Subcutaneous abdominal adipose tissue (tissue), 5 donors: ENCODE measurements around the gene ARSB.

Source experiments
- H3K27ac ChIP-seq: one replicate; pipeline ENCODE4 v1.7.0; 2013; ENCODE audit warnings: low read depth, mild to moderate bottlenecking, inconsistent platforms, low read length, moderate library complexity
- H3K27me3 ChIP-seq, 5 donors: one replicate each; pipeline ENCODE4 v1.7.0; 2013; ENCODE audit warnings: low read length in 5 of 5, inconsistent platforms in 1 of 5; ENCODE audit not compliant: control insufficient read depth in 5 of 5, insufficient read depth in 4 of 5
- H3K36me3 ChIP-seq, 5 donors: one replicate each; pipeline ENCODE4 v1.7.0; 2013; ENCODE audit warnings: low read length in 5 of 5; ENCODE audit not compliant: control insufficient read depth in 5 of 5, insufficient read depth in 5 of 5
- H3K4me1 ChIP-seq, 5 donors: one replicate each; pipeline ENCODE4 v1.7.0; 2013; ENCODE audit warnings: low read length in 5 of 5, mild to moderate bottlenecking in 3 of 5, moderate library complexity in 1 of 5; ENCODE audit not compliant: control insufficient read depth in 5 of 5, insufficient read depth in 5 of 5
- H3K4me3 ChIP-seq, 5 donors: one replicate each; pipeline ENCODE4 v1.7.0; 2013; ENCODE audit warnings: low read length in 5 of 5, low read depth in 1 of 5
- H3K9ac ChIP-seq, 5 donors: one replicate each; pipeline ENCODE4 v1.7.0; 2013; ENCODE audit warnings: low read length in 5 of 5, mild to moderate bottlenecking in 4 of 5, moderate library complexity in 3 of 5
- H3K9me3 ChIP-seq, 5 donors: one replicate each; pipeline ENCODE4 v1.7.0; 2013; ENCODE audit warnings: low read length in 5 of 5; ENCODE audit not compliant: control insufficient read depth in 5 of 5
- donor health status: healthy.
- donor health status: healthy.
- donor health status: healthy.
- donor health status: healthy.
- donor health status: healthy.

The ARSB gene

DNA sequence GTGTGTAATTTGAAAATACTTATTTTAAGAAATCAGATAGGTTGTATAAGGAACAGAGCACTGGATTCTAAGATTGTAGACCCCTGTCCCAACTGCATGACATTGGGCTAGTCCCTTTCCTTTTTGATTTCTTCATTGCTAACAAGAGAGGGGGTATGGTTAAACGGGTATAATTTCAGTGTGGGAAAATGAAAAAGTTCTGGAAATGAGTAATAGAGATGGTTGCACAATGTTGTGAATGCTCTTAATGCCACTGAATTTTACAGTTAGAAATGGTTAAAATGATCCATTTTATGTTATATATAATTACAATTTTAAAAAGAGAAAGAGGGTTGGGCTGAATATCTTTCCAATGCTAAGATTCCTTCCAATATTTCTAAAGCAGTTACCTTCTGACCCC, 233.2 kb downstream of the ARSB start:
- Histone ChIP-seq H3K36me3 (no peaks in the 10 kb centered on the region), H3K4me1 (peaks cover 0 to 6% (median 0%) of the 10 kb centered on the region in 5 donors), H3K9ac (no peak overlapping the region), H3K4me3 (no peak overlapping the region), H3K27me3 (peaks cover 0 to 2% (median 0%) of the 10 kb centered on the region in 5 donors), H3K27ac (no peak overlapping the region), H3K9me3 (no peaks in the 10 kb centered on the region)

DNA sequence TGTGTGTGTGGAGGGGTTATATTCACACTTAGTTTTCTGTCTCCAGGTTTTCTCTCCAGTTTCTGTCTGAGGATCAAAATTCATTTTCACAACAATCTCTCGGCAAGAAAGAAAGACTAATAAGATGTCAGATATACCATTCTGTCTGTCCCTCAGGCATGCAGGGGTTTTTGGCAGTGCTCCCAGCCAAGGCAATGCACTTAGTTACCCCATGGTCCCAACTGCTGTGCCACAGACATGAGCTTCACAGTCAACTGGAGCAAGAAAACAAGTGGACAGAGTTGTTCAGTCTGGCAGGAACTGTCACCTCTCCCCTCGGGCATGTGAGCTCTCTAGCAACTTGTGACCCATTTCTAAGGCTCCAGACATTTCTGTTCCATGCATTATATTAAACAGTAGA, 234.8 kb downstream of the ARSB start:
- H3K4me1 ChIP-seq, result peaks cover 0 to 6% (median 0%) of the 10 kb centered on the region in 5 donors

DNA sequence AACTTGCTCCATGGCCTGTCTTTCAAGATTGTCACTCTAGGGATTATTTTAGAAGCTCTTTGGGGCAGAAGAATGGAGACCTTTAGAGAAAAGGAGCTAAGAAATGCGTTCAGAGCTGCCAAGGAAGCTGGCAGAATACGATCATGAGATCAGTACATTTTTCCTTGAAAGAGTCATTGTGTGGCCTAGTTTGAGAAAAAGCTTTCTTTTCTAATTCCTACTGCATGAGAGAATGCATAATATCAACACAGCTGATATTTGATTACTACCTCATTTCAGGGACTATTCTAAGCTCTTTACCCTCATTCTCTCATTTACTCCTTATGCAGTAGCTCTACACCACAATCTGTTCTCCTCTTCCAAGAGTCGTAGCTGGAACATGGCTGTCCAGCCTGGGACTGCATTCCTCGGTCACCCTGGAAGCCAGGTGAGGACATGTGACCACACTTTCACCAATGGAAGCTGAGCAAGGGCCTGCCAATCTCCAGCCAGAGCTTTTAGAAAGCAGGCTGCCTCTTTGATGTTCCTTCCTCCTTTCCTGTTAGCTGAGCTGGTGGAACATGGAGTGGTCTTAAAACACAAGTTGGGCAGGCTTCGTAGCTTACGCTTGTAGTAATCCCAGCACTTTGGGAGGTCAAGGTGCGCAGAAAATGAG, 237.3 kb downstream of the ARSB start:
- no peak overlapping the region for H3K4me3 ChIP-seq
- H3K9ac ChIP-seq, result no peak overlapping the region
- no peaks in the 10 kb centered on the region for H3K27me3 ChIP-seq
- no peaks in the 10 kb centered on the region for H3K36me3 ChIP-seq
- H3K9me3 ChIP-seq, result no peaks in the 10 kb centered on the region
- H3K27ac ChIP-seq, result no peak overlapping the region
- H3K4me1 ChIP-seq, result peaks cover 0 to 6% (median 0%) of the 10 kb centered on the region in 5 donors

More for the DNA sequence above, 234.8 kb downstream of the ARSB start:
- no peaks in the 10 kb centered on the region for H3K27me3 ChIP-seq
- H3K36me3 ChIP-seq, result no peaks in the 10 kb centered on the region
- no peak overlapping the region for H3K9ac ChIP-seq
- H3K4me3 ChIP-seq, result no peak overlapping the region
- H3K9me3 ChIP-seq, result no peaks in the 10 kb centered on the region
- no peak overlapping the region for H3K27ac ChIP-seq

DNA sequence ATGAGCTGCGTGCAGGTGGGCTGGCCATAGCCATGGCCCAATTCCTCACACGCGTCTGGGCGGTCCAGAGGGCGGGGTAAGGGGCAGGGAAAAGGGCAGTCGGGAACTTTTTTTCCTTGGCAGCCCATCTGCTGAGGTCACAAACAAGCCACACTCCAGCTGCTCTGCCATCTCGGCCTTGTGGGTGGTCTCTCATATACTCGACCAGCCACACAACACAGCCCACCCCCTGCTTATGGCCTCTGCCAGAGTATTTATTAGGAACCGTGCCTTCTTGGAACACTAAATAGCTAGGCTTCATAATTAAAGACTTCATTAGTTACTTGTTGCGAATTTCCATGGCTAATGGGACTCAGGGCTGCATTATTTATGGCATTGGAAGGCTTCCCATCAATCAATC, 238.1 kb downstream of the ARSB start:
- H3K36me3 ChIP-seq, result no peaks in the 10 kb centered on the region
- H3K9ac ChIP-seq, result no peak overlapping the region
- H3K4me1 ChIP-seq, result peaks cover 0 to 6% (median 0%) of the 10 kb centered on the region in 5 donors
- H3K27ac ChIP-seq, result no peak overlapping the region
- H3K4me3 ChIP-seq, result no peak overlapping the region
- H3K9me3 ChIP-seq, result no peaks in the 10 kb centered on the region
- H3K27me3 ChIP-seq, result no peaks in the 10 kb centered on the region

DNA sequence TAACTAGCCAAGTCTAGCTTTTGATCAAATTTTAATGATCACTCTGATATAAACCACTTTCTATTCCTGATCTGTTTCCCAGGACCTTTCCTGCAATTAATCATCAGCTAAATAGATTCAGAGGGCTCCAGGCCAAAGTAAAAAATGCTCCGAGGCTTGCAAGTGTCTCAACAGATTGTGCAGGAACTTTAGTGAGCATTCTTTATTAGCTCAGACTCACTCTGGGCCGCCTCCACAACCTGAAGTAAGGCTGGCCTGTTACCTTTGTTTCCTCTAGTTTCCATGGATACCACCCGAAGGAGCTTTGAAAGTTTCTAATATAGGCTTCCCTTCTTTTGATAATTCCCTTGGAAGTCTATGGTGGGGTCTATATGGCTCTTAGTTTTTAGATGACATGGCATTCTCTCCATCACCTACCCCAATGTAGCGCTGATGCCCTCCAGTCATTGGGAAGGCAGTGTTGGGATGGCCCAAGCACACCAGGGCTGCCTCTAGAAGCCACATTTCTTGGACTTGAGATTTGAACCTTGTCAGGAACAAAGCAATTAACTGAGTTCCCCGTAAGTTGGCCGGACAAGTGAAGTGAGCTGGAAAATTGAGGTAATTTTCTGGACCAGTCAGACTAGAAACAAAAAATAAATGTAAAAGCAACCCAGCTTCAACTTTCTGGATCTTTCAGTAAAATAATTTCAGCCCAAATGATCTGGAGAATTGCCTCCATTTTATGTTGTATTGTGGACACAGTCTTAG, 238.9 kb downstream of the ARSB start:
- no peaks in the 10 kb centered on the region for H3K27me3 ChIP-seq
- no peak overlapping the region for H3K4me3 ChIP-seq
- H3K4me1 ChIP-seq, result peaks cover 0 to 6% (median 0%) of the 10 kb centered on the region in 5 donors
- H3K9me3 ChIP-seq, result no peaks in the 10 kb centered on the region
- no peak overlapping the region for H3K27ac ChIP-seq
- H3K9ac ChIP-seq, result no peak overlapping the region
- H3K36me3 ChIP-seq, result no peaks in the 10 kb centered on the region

DNA sequence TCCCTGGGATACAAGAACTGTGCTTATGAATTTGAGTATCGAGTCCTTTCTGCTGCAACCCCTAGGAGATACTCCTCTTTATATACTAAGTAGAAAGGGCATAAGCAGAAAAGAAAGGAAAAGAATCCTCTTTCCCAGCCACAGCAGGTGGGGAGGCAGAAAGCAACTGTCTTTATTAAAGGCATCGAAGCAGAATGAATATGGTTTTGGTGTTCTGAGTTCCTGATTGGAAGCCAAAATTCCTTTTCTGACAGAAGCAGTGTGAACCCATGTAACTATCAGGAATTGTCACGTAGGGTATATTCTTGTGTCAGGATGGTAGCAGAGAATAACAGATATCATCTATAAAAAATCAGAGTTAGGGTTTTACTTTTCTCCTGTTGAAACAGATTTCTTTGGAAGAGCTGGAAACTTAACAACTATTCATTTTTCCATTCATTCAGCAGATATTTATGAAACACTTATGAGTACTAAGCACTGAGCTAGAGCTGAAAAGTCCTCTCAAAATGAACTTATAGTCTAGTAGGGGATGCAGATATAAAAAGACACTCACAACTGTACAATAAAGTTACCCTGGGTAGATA, 240.1 kb downstream of the ARSB start:
- Histone ChIP-seq H3K36me3 (no peaks in the 10 kb centered on the region), H3K4me3 (no peak overlapping the region), H3K4me1 (peaks cover 0 to 6% (median 0%) of the 10 kb centered on the region in 5 donors), H3K9ac (no peak overlapping the region), H3K9me3 (no peaks in the 10 kb centered on the region), H3K27ac (no peak overlapping the region), H3K27me3 (no peaks in the 10 kb centered on the region)

DNA sequence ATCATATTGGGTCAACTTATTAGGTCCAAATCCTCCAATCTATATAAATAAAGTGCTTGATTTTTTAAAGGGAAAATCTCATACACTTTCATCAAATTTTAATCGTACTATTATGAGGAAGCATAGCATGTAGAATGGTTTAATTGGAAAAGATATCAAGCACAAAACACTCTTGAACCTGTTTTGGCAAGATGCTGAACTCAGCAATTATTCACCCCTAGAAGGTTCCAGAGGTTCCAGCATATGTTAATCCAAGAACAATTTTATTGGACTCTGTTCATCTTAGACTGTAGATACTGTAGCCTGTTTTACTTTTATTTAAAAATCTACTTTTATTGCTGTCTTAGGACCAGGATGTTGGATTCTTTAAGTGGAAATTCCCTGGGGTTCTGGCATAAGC, 244.1 kb downstream of the ARSB start:
- Histone ChIP-seq H3K27me3 (no peaks in the 10 kb centered on the region), H3K4me3 (no peak overlapping the region), H3K9me3 (peaks cover 0 to under 1% (median 0%) of the 10 kb centered on the region in 5 donors), H3K36me3 (no peaks in the 10 kb centered on the region), H3K4me1 (no peaks in the 10 kb centered on the region), H3K9ac (no peak overlapping the region), H3K27ac (no peak overlapping the region)

DNA sequence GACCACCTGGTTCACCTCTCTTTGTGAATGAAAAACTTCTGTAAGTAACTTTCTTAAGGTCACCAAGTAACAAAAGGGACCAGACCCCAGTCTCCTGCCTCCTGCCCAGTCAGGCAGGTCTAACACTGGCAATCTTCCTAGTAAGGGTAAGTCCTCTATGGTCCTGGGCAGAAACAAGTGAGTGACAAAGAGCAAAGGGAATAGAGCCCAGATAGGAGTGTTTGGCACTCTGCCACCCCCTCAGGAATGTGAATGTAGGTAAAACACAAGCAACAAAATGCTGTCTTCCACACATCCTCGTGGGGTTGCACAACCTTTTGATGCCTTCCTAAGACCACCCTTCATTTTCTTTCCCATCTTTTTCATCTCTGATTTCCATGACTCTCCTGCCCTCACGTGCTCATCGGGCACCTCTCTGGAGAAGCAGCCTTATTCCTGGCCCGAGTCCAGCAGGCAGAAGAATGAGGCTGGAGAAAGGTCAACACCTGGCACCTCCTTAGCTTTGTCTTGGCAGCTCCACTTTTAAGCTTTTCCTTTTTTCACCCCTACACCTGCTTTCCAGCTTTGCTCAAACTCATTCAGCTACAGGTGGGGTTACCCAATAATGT, 246.3 kb downstream of the ARSB start:
- no peak overlapping the region for H3K27ac ChIP-seq
- H3K9ac ChIP-seq, result no peak overlapping the region
- H3K4me1 ChIP-seq, result no peaks in the 10 kb centered on the region
- no peaks in the 10 kb centered on the region for H3K27me3 ChIP-seq
- no peaks in the 10 kb centered on the region for H3K36me3 ChIP-seq
- H3K9me3 ChIP-seq, result peaks cover 0 to 8% (median 0%) of the 10 kb centered on the region in 5 donors
- no peak overlapping the region for H3K4me3 ChIP-seq

DNA sequence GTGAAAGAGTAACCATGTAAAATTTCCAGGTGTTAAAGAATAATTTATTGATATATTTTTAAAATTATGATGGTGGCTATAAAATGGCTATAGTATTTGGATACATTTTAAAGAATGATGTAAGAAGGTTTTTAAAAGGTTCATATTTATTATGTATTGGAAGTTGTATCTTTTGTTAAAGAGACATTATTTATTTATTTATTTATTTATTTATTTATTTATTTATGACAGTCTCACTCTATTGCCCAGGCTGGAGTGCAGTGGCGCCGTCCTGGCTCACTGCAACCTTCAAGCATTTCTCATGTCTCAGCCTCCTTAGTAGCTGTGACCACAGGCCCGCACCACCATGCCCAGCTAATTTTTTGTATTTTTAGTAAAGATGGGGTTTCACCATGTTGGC, 247.0 kb downstream of the ARSB start:
- H3K9ac ChIP-seq, result no peak overlapping the region
- no peaks in the 10 kb centered on the region for H3K36me3 ChIP-seq
- no peak overlapping the region for H3K27ac ChIP-seq
- H3K4me3 ChIP-seq, result no peak overlapping the region
- no peaks in the 10 kb centered on the region for H3K27me3 ChIP-seq
- no peaks in the 10 kb centered on the region for H3K4me1 ChIP-seq
- H3K9me3 ChIP-seq, result peaks cover 0 to 8% (median 0%) of the 10 kb centered on the region in 5 donors
